K562 (cell line): Measurements from ENCODE around the gene NEMF. TPM values are rescaled to one million over a fixed set of nuclear protein-coding genes. Genes with fewer than 3 reads are reported as not detected.

Experiments
- AFF4 ChIP-seq: sonication (generic); formaldehyde crosslinking; IDR thresholded peaks from 2 replicates; pipeline ENCODE4 v1.8.0; 2023; ENCODE audit warnings: mild to moderate bottlenecking, missing genetic modification reagents
- CBX5 ChIP-seq: IDR thresholded peaks from 2 replicates; pipeline ENCODE4 v1.6.1; 2014; ENCODE audit warnings: low read depth, borderline replicate concordance
- CCNT2 ChIP-seq: IDR thresholded peaks from 2 replicates; pipeline ENCODE4 v1.6.1; 2011; ENCODE audit warnings: borderline replicate concordance, low read depth, mild to moderate bottlenecking, moderate library complexity, mixed read lengths, low read length; ENCODE audit not compliant: insufficient read length; ENCODE audit errors: extremely low read depth
- CLOCK ChIP-seq: fragments of 250-450 bp; sonication (Bioruptor Pico); IDR thresholded peaks from 2 replicates; pipeline ENCODE4 v1.4.0; 2020; ENCODE audit warnings: mild to moderate bottlenecking, moderate library complexity, borderline replicate concordance
- L3MBTL2 ChIP-seq: fragments of 450-650 bp; IDR thresholded peaks from 2 replicates; pipeline ENCODE4 v1.6.1; 2016; ENCODE audit warnings: mild to moderate bottlenecking, moderate library complexity
- SMARCE1 ChIP-seq: fragments of 450-650 bp; IDR thresholded peaks from 2 replicates; pipeline ENCODE4 v1.7.1; 2016; ENCODE audit warnings: mild to moderate bottlenecking
- ZBTB7A ChIP-seq: IDR thresholded peaks from 2 replicates; pipeline ENCODE4 v1.6.1; 2011; ENCODE audit warnings: low read depth, mild to moderate bottlenecking, low read length, moderate library complexity, borderline replicate concordance; ENCODE audit not compliant: control insufficient read depth
- ZNF134 ChIP-seq: fragments of 250-450 bp; sonication (Bioruptor Pico); conservative IDR thresholded peaks from 2 replicates; pipeline ENCODE4 v1.4.0; 2020
- ZNF511 ChIP-seq: sonication (generic); formaldehyde crosslinking; IDR thresholded peaks from 2 replicates; pipeline ENCODE4 v1.8.0; 2022; ENCODE audit warnings: mild to moderate bottlenecking, missing genetic modification reagents
- polyA plus RNA-seq, 8 experiments: library from polyadenylated mRNA; depleted of rRNA in 4 of 8; stranded (reverse) in 5 of 8; unstranded in 3 of 8; fragments of >200 nt; fragmentation: Nextera tagmentation in 2 of 8; fragmentation: Illumina TruSeq in 1 of 8; extraction: Ambion mirVana in 2 of 8; extraction: Trizol in 1 of 8; gene quantifications; 2 replicates each; pipeline versions ENCODE4 v1.2.1 to v1.2.3, GENCODE V29; 2011 to 2014; ENCODE audit warnings: inconsistent platforms in 1 of 8, missing spikeins in 1 of 8
- total RNA-seq, 7 experiments: library from RNA; depleted of rRNA in 6 of 7; stranded (reverse); fragments of >200 nt in 6 of 7; fragmentation: Illumina TruSeq in 2 of 7; extraction: Trizol in 2 of 7; gene quantifications; 2 replicates each; pipeline versions ENCODE4 v1.2.1 to v1.2.3, GENCODE V29; 2011 to 2021; ENCODE audit warnings: low replicate concordance in 1 of 7

Gene NEMF
- total and polyA plus RNA-seq, 9 of the 15 experiments (the other 6 are each of a cell fraction or from before 2014, with no cell fraction given): 38.8 to 94.4 (median 61.0) TPM

GRCh38 chr14:49893309-49894213, 41.0 kb upstream of the NEMF start (continued):
- no peak for TF ChIP-seq CLOCK (CRISPR knock-in tag)
- 0 out of 2 replicates have a peak, but pooled peaks have one; percentile 42 for TF ChIP-seq ZNF134 (CRISPR knock-in tag)
- TF ChIP-seq CCNT2: peak; percentile 10
- TF ChIP-seq ZBTB7A: peak; percentile 52; the same call in 1 of the 2 replicates
- TF ChIP-seq SMARCE1: no peak
- 0 out of 2 replicates have a peak, but pooled peaks have one; percentile 17 for TF ChIP-seq AFF4 (CRISPR knock-in tag)
- peak; percentile 58; the same call in 1 of the 2 replicates for TF ChIP-seq ZNF511
- TF ChIP-seq CBX5: no peak
- no peak for TF ChIP-seq L3MBTL2
